DMS53 (cell line): ENCODE measurements around the gene TUFT1.
"Not testable (repeated sequence)": the region's sequence is repeated elsewhere in the genome, so short reads cannot be mapped to it uniquely, and the experiment has no call there.

Experiments
- DNase-seq: peaks from one replicate; lab custom pipeline; 2025; lab: John Stamatoyannopoulos, UW

Gene TUFT1

GRCh38 chr1:151615711-151616504 is 75.8 kb downstream of the TUFT1 start:
- DNase-seq: no peak

- no peak for DNase-seq
Measured at GRCh38 chr1:151616505-151616849, 76.4 kb downstream of the TUFT1 start.

- no peak for DNase-seq
Measured at GRCh38 chr1:151618003-151618402, 77.9 kb downstream of the TUFT1 start.

- no peak for DNase-seq
Measured at GRCh38 chr1:151618470-151618869, 78.4 kb downstream of the TUFT1 start.

- not testable (repeated sequence) for DNase-seq
Measured at GRCh38 chr1:151618996-151619395, 78.9 kb downstream of the TUFT1 start.

- DNase-seq: peak; percentile 65
Measured at GRCh38 chr1:151619489-151620093, 79.5 kb downstream of the TUFT1 start.

- no peak for DNase-seq
Measured at GRCh38 chr1:151620286-151620685, 80.2 kb downstream of the TUFT1 start.

- no peak for DNase-seq
Measured at GRCh38 chr1:151621351-151621750, 81.2 kb downstream of the TUFT1 start.

GRCh38 chr1:151624783-151625182 is 84.7 kb downstream of the TUFT1 start:
- no peak for DNase-seq

- no peak for DNase-seq
Measured at GRCh38 chr1:151626740-151627334, 86.7 kb downstream of the TUFT1 start.

GRCh38 chr1:151629278-151629677 is 89.2 kb downstream of the TUFT1 start:
- DNase-seq: no peak
